HepG2 (cell line): ENCODE results near the gene ZNF618. TPM values are rescaled to one million over a fixed set of nuclear protein-coding genes. Genes with fewer than 3 reads are reported as not detected.

ENCODE experiments used
- ELF3 ChIP-seq: IDR thresholded peaks from 2 replicates; pipeline ENCODE4 v1.6.1; 2016; ENCODE audit warnings: missing genetic modification reagents, missing compliant biosample characterization
- HNRNPK ChIP-seq: fragments of 200-400 bp; formaldehyde crosslinking; IDR thresholded peaks from 2 replicates; pipeline ENCODE4 v1.6.1; 2018; ENCODE audit warnings: low read length, low read depth, moderate library complexity, mild to moderate bottlenecking; ENCODE audit not compliant: poor library complexity, severe bottlenecking
- KDM5B ChIP-seq: sonication (generic); formaldehyde crosslinking; IDR thresholded peaks from 2 replicates; pipeline ENCODE4 v1.4.0; 2020; ENCODE audit warnings: missing genetic modification reagents, mild to moderate bottlenecking, borderline replicate concordance
- MAFK ChIP-seq, 2 experiments: IDR thresholded peaks in 1 of 2; conservative IDR thresholded peaks in 1 of 2; 2 replicates each; pipeline ENCODE4 v1.6.1; 2011; ENCODE audit warnings: improper control_type of control experiment in 2 of 2, low read length in 2 of 2
- MTF2 ChIP-seq: sonication (generic); formaldehyde crosslinking; IDR thresholded peaks from 2 replicates; pipeline ENCODE4 v1.5.0; 2020; ENCODE audit warnings: missing genetic modification reagents, borderline replicate concordance
- MXD1 ChIP-seq: sonication (generic); formaldehyde crosslinking; IDR thresholded peaks from 2 replicates; pipeline ENCODE4 v1.4.0; 2020; ENCODE audit warnings: mild to moderate bottlenecking, missing genetic modification reagents
- NCOR1 ChIP-seq: fragments of 200-600 bp; sonication (generic); IDR thresholded peaks from 2 replicates; pipeline ENCODE4 v1.7.0; 2017; ENCODE audit warnings: antibody characterized with exemption, low read length, borderline replicate concordance
- NONO ChIP-seq, 2 experiments: fragments of 450-650 bp in 1 of 2; sonication (generic) in 1 of 2; formaldehyde crosslinking in 1 of 2; IDR thresholded peaks in 1 of 2; conservative IDR thresholded peaks in 1 of 2; 2 replicates each; pipeline versions ENCODE4 v1.6.1 to v1.8.0; 2017 to 2022; ENCODE audit warnings: mild to moderate bottlenecking in 1 of 2, missing genetic modification reagents in 1 of 2, moderate library complexity in 1 of 2
- PLRG1 ChIP-seq: fragments of 450-650 bp; conservative IDR thresholded peaks from 2 replicates; pipeline ENCODE4 v1.6.1; 2016
- TEAD3 ChIP-seq: optimal IDR thresholded peaks from 2 replicates; pipeline ENCODE3; 2016; ENCODE audit warnings: borderline replicate concordance
- ZNF296 ChIP-seq: sonication (generic); formaldehyde crosslinking; conservative IDR thresholded peaks from 2 replicates; pipeline ENCODE4 v1.5.0; 2020; ENCODE audit warnings: mild to moderate bottlenecking, missing genetic modification reagents
- ZNF800 ChIP-seq: sonication (generic); formaldehyde crosslinking; IDR thresholded peaks from 2 replicates; pipeline ENCODE4 v1.4.0; 2020; ENCODE audit warnings: missing genetic modification reagents
- polyA plus RNA-seq, 8 experiments: library from polyadenylated mRNA; depleted of rRNA in 3 of 8; stranded (reverse) in 7 of 8; unstranded in 1 of 8; fragments of >200 nt; fragmentation: Illumina TruSeq in 4 of 8; extraction: Trizol in 4 of 8; gene quantifications; 2 replicates each; pipeline versions ENCODE4 v1.2.1 to v1.2.3, GENCODE V29; 2011 to 2016; ENCODE audit warnings: low read depth in 4 of 8, missing spikeins in 1 of 8, mixed read lengths in 1 of 8; ENCODE audit not compliant: insufficient read depth in 1 of 8
- total RNA-seq, 5 experiments: library from RNA; depleted of rRNA; stranded (reverse); fragments of >200 nt; fragmentation: Illumina TruSeq; extraction: Trizol; gene quantifications; 2 replicates each; pipeline ENCODE4 v1.2.3, GENCODE V29; 2016; ENCODE audit warnings: low read depth in 1 of 5
- TF ChIP-seq, protein P1 (sequence below): sonication (generic); formaldehyde crosslinking; IDR thresholded peaks from 2 replicates; pipeline ENCODE4 v1.5.0; 2020; ENCODE audit warnings: mild to moderate bottlenecking, missing genetic modification reagents, borderline replicate concordance

Gene ZNF618
- total and polyA plus RNA-seq, 2 of the 13 experiments (the other 11 are each of a cell fraction or from before 2014, with no cell fraction given), result 0.07 TPM

- peak; percentile 93 for TF ChIP-seq ELF3 (CRISPR knock-in tag)
- TF ChIP-seq ZNF800 (CRISPR knock-in tag), result peak; percentile 44; the same call in 1 of the 2 replicates
- TF ChIP-seq HNRNPK, result no peak
- TF ChIP-seq, protein P1, sequence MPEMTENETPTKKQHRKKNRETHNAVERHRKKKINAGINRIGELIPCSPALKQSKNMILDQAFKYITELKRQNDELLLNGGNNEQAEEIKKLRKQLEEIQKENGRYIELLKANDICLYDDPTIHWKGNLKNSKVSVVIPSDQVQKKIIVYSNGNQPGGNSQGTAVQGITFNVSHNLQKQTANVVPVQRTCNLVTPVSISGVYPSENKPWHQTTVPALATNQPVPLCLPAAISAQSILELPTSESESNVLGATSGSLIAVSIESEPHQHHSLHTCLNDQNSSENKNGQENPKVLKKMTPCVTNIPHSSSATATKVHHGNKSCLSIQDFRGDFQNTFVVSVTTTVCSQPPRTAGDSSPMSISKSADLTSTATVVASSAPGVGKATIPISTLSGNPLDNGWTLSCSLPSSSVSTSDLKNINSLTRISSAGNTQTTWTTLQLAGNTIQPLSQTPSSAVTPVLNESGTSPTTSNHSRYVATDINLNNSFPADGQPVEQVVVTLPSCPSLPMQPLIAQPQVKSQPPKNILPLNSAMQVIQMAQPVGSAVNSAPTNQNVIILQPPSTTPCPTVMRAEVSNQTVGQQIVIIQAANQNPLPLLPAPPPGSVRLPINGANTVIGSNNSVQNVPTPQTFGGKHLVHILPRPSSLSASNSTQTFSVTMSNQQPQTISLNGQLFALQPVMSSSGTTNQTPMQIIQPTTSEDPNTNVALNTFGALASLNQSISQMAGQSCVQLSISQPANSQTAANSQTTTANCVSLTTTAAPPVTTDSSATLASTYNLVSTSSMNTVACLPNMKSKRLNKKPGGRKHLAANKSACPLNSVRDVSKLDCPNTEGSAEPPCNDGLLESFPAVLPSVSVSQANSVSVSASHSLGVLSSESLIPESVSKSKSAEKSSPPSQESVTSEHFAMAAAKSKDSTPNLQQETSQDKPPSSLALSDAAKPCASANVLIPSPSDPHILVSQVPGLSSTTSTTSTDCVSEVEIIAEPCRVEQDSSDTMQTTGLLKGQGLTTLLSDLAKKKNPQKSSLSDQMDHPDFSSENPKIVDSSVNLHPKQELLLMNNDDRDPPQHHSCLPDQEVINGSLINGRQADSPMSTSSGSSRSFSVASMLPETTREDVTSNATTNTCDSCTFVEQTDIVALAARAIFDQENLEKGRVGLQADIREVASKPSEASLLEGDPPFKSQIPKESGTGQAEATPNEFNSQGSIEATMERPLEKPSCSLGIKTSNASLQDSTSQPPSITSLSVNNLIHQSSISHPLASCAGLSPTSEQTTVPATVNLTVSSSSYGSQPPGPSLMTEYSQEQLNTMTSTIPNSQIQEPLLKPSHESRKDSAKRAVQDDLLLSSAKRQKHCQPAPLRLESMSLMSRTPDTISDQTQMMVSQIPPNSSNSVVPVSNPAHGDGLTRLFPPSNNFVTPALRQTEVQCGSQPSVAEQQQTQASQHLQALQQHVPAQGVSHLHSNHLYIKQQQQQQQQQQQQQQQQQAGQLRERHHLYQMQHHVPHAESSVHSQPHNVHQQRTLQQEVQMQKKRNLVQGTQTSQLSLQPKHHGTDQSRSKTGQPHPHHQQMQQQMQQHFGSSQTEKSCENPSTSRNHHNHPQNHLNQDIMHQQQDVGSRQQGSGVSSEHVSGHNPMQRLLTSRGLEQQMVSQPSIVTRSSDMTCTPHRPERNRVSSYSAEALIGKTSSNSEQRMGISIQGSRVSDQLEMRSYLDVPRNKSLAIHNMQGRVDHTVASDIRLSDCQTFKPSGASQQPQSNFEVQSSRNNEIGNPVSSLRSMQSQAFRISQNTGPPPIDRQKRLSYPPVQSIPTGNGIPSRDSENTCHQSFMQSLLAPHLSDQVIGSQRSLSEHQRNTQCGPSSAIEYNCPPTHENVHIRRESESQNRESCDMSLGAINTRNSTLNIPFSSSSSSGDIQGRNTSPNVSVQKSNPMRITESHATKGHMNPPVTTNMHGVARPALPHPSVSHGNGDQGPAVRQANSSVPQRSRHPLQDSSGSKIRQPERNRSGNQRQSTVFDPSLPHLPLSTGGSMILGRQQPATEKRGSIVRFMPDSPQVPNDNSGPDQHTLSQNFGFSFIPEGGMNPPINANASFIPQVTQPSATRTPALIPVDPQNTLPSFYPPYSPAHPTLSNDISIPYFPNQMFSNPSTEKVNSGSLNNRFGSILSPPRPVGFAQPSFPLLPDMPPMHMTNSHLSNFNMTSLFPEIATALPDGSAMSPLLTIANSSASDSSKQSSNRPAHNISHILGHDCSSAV, result no peak
- TF ChIP-seq MXD1 (CRISPR knock-in tag), result peak; percentile 25; the same call in 1 of the 2 replicates
- no peak for TF ChIP-seq MAFK (conservative IDR thresholded peaks at IDR 0.05 in 1 of 2, IDR thresholded peaks at IDR 0.05 in 1 of 2; ENCODE audit: low read length in 2 of 2)
- no peak for TF ChIP-seq ZNF296
- TF ChIP-seq NCOR1, result peak; percentile 63; the same call in 1 of the 2 replicates
- TF ChIP-seq TEAD3 (CRISPR knock-in tag), result peak; percentile 78
- TF ChIP-seq MTF2 (CRISPR knock-in tag), result peak; percentile 56; the same call in 1 of the 2 replicates
- no peak for TF ChIP-seq PLRG1
- TF ChIP-seq NONO (IDR thresholded peaks at IDR 0.05), result no peak
- no peak for TF ChIP-seq NONO (CRISPR knock-in tag; conservative IDR thresholded peaks at IDR 0.05)
- TF ChIP-seq KDM5B (CRISPR knock-in tag), result peak; percentile 86
Observed at GRCh38 chr9:114082017-114082762, 206.1 kb downstream of the ZNF618 start (continued).
